Brain microvascular endothelial cell (primary cell): Measurements from ENCODE around the gene GFI1B.

Experiments
- DNase-seq: peaks from one replicate; pipeline ENCODE4 v3.0.0-alpha.2; 2020
- H3K27ac ChIP-seq: fragments of 250-450 bp; sonication (Bioruptor Pico); 2 replicates; pipeline ENCODE4 v1.5.1; 2020; ENCODE audit warnings: mild to moderate bottlenecking, moderate library complexity
- H3K27me3 ChIP-seq: fragments of 250-450 bp; sonication (Bioruptor Pico); replicated peaks from 2 replicates; pipeline ENCODE4 v1.5.1; 2020; ENCODE audit warnings: mild to moderate bottlenecking
- H3K36me3 ChIP-seq: fragments of 250-450 bp; sonication (Bioruptor Pico); replicated peaks from 2 replicates; pipeline ENCODE4 v1.5.1; 2020; ENCODE audit warnings: mild to moderate bottlenecking
- H3K4me3 ChIP-seq: 2 replicates; pipeline ENCODE4 v1.5.1; 2011; ENCODE audit warnings: low read depth, mild to moderate bottlenecking, control low read depth, low read length, moderate library complexity
- in situ Hi-C: cut with HindIII; loops from 2 replicates; pipeline ENCODE4 v1.10.0; 2017; ENCODE audit warnings: low sequenced_read_pairs, low pct_ligation_motif_present
- TF ChIP-seq, protein P1 (sequence below): IDR thresholded peaks from 2 replicates; pipeline ENCODE4 v1.5.1; 2011; ENCODE audit warnings: low read depth, mild to moderate bottlenecking, moderate library complexity, low read length, control low read depth, inconsistent platforms; ENCODE audit errors: missing control alignments

GFI1B gene

DNA sequence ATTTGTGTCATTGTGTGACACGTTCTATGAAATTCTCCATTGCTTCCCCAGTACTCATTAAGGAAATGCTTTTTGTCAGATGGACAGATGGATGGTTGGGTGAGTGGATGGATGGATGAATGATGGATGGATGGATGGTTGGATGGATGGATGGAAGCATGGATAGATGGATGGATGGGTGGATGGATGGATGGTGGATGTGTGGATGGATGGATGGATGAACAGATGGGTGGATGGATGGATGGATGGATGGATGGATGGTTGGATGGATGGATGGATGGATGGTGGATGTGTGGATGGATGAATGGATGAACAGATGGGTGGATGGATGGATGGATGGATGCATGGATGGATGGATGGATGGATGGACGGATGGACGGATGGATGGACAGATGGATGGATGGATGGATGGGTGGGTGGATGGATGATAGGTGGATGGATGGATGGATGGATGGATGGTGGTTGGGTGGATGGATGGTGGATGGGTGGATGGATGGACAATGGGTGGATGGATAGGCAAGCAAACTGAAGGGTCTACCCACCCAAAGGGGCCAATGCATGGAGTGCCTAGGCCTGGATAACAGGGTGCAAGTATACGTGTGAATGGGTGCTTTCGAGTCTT lies 28.3 kb downstream of the GFI1B start:
- TF ChIP-seq, protein P1, sequence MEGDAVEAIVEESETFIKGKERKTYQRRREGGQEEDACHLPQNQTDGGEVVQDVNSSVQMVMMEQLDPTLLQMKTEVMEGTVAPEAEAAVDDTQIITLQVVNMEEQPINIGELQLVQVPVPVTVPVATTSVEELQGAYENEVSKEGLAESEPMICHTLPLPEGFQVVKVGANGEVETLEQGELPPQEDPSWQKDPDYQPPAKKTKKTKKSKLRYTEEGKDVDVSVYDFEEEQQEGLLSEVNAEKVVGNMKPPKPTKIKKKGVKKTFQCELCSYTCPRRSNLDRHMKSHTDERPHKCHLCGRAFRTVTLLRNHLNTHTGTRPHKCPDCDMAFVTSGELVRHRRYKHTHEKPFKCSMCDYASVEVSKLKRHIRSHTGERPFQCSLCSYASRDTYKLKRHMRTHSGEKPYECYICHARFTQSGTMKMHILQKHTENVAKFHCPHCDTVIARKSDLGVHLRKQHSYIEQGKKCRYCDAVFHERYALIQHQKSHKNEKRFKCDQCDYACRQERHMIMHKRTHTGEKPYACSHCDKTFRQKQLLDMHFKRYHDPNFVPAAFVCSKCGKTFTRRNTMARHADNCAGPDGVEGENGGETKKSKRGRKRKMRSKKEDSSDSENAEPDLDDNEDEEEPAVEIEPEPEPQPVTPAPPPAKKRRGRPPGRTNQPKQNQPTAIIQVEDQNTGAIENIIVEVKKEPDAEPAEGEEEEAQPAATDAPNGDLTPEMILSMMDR = no peak
- Histone ChIP-seq H3K4me3 (no peak overlapping the region), H3K27ac (no peak overlapping the region), H3K27me3 (peaks cover 14% of the 10 kb centered on the region), H3K36me3 (no peaks in the 10 kb centered on the region)
- no peak for DNase-seq
- in situ Hi-C loops = no loop called here

DNA sequence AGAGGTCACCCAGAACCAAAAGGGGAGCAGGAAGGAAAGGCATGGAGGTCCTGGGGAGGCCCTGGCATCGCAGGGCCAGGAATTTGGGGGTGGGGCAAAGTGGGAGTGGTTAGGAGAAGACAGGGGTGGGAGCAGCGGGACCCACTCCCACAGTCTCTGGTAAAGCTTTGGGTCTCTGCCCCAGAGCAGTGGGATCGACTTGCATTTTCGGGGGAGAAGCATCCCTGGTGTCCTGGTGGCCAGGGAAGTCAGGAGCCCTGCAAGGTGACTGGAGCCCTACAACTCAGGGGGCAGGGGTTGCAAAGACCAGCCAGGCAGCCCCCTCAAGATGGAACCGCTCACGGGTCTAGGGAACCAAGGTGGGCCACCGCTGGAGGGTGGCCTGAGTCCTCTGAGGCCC lies 29.9 kb downstream of the GFI1B start:
- in situ Hi-C loops = no loop called here
- Histone ChIP-seq H3K4me3 (no peak overlapping the region), H3K27me3 (no peaks in the 10 kb centered on the region), H3K27ac (no peak overlapping the region), H3K36me3 (no peaks in the 10 kb centered on the region)
- TF ChIP-seq, protein P1 = no peak
- DNase-seq = no peak

DNA sequence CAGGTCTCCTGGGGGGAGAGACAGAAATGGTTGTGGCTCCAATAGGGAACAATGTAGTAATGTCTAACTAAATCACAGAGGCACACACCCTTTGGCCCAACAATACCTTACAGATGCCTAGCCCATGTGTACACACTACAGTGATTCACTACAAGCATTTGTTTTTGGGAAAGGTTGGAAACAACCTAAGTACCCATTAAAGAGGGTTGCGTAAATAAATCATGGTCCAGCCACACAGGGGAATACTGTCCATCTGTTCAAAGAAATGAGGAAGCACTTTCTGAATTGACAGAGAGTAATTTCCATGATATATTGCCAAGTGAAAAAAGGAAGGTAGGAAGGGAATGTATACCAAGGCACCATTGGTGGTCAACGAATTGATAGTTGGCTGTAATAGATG lies 30.3 kb downstream of the GFI1B start:
- in situ Hi-C loops = no loop called here
- no peak for DNase-seq
- TF ChIP-seq, protein P1 = no peak
- no peaks in the 10 kb centered on the region for H3K27me3 ChIP-seq
- H3K27ac ChIP-seq = no peak overlapping the region
- H3K4me3 ChIP-seq = no peak overlapping the region
- H3K36me3 ChIP-seq = no peaks in the 10 kb centered on the region

DNA sequence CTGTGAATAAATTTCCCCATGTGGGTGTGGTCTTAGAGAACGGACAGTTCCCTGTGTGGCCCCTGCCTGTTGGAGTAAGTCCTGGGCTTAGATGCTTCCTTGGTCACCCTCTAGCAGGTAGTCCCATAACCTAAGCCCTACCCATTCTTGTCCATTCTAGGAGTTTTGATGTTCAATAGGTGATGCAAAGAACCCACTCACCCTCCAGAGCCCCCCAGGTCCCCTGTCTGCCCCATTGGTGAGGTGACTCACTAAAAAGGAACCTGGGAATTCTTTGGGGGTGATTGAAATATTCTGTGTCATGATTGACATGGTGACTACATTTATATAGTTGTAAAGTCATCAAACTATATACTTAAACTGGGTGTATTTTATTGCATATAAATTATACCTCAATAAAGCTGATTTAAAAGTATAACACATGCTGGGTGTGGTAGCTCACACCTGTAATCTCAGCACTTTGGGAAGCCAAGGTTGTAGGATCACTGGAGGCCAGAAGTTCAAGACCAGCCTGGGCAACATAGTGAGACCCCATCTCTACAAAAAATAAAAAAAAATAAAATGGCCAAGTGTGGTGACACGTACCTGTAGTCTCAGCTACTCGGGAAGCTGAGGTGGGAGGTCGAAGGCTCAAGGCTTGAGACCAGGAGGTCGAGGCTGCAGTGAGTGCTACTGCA lies 31.6 kb downstream of the GFI1B start:
- in situ Hi-C loops = no loop called here
- TF ChIP-seq, protein P1 = no peak
- no peak overlapping the region for H3K27ac ChIP-seq
- H3K36me3 ChIP-seq = no peaks in the 10 kb centered on the region
- no peak for DNase-seq
- H3K27me3 ChIP-seq = no peaks in the 10 kb centered on the region
- H3K4me3 ChIP-seq = no peak overlapping the region

DNA sequence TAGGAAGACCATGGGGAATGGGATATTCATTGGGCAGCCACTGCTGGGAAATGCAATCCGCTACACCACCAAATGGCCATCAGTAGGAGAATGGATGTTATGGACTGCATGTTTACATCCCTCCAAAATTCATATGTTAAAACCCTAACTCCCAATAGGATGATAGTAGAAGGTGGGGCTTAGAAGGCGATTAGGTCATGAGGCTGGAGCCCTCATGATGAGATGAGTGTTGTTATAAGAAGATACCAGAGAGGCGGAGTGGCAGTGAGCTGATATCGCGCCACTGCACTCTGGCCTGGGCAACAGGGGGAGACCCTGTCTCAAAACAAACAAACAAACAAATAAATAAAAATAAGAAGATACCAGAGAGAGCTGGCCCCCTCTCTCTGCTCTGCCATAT lies 36.2 kb downstream of the GFI1B start:
- in situ Hi-C loops = no loop called here
- TF ChIP-seq, protein P1 = no peak
- Histone ChIP-seq H3K27ac (no peak overlapping the region), H3K4me3 (no peak overlapping the region), H3K36me3 (no peaks in the 10 kb centered on the region), H3K27me3 (no peaks in the 10 kb centered on the region)
- DNase-seq = no peak
